ENCODE measurements around the gene SUPT3H. TPM values are rescaled to one million over a fixed set of nuclear protein-coding genes. Genes with fewer than 3 reads are reported as not detected.

Gene SUPT3H
- total and polyA plus RNA-seq, 7 donors = 1.7 to 4.3 (median 2.8) TPM

DNA sequence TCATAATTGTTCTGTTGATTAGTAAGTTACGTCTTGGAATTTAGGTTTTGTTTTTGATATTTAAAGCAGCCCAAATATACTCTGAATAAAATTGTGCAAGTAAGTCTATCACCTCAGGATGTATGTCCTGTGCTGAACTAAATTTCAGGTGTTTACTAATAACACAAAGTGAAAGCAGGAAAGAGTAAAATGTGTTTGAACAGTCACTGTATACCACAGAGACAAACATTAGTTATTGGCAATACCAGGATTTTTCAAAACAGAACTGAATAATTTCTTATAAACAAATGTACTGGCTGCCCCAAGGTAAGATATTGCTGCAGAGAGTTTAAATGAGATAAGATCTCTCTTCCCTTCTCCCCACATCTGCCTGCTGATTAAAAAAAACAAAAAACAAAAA lies 454.3 kb downstream of the SUPT3H start:
- Histone ChIP-seq H3K9me3 (no peaks in the 10 kb centered on the region), H3K27ac (no peak overlapping the region), H3K36me3 (ENCODE audit: insufficient read depth in 1 of 2, low read depth in 1 of 2) (no peaks in the 10 kb centered on the region), H3K4me3 (no peak overlapping the region), H3K27me3 (ENCODE audit: insufficient read depth in 3 of 3, low read length in 2 of 3) (no peaks in the 10 kb centered on the region), H3K4me1 (no peaks in the 10 kb centered on the region)
- DNase-seq (no peak), ATAC-seq (no peak)
- intact Hi-C loops (cut with DNase I) = no loop called here
- 90 to 97% (median 93%) methylated on average over 1 of the region's 1 CpG for WGBS, 3 donors
- TF ChIP-seq, protein P1, sequence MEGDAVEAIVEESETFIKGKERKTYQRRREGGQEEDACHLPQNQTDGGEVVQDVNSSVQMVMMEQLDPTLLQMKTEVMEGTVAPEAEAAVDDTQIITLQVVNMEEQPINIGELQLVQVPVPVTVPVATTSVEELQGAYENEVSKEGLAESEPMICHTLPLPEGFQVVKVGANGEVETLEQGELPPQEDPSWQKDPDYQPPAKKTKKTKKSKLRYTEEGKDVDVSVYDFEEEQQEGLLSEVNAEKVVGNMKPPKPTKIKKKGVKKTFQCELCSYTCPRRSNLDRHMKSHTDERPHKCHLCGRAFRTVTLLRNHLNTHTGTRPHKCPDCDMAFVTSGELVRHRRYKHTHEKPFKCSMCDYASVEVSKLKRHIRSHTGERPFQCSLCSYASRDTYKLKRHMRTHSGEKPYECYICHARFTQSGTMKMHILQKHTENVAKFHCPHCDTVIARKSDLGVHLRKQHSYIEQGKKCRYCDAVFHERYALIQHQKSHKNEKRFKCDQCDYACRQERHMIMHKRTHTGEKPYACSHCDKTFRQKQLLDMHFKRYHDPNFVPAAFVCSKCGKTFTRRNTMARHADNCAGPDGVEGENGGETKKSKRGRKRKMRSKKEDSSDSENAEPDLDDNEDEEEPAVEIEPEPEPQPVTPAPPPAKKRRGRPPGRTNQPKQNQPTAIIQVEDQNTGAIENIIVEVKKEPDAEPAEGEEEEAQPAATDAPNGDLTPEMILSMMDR (IDR thresholded peaks at IDR 0.05) = no peak

GRCh38 chr6:44921798-44922197 lies 455.9 kb downstream of the SUPT3H start:
- no peaks in the 10 kb centered on the region for H3K9me3 ChIP-seq
- no peak overlapping the region for H3K27ac ChIP-seq
- H3K27me3 ChIP-seq (ENCODE audit: insufficient read depth in 3 of 3, low read length in 2 of 3) = no peaks in the 10 kb centered on the region
- no peaks in the 10 kb centered on the region for H3K36me3 ChIP-seq (ENCODE audit: insufficient read depth in 1 of 2, low read depth in 1 of 2)
- 72 to 84% (median 81%) methylated on average over 3 of the region's 3 CpGs for WGBS, 3 donors
- DNase-seq (no peak), ATAC-seq (no peak)
- no peak overlapping the region for H3K4me3 ChIP-seq
- intact Hi-C loops (cut with DNase I) = no loop called here
- no peaks in the 10 kb centered on the region for H3K4me1 ChIP-seq
- TF ChIP-seq, protein P1 (IDR thresholded peaks at IDR 0.05) = no peak

GRCh38 chr6:44920952-44921491 lies 456.7 kb downstream of the SUPT3H start:
- WGBS, 3 donors = 73 to 88% (median 80%) methylated on average over 5 of the region's 5 CpGs
- no peaks in the 10 kb centered on the region for H3K27me3 ChIP-seq (ENCODE audit: insufficient read depth in 3 of 3, low read length in 2 of 3)
- H3K4me3 ChIP-seq = no peak overlapping the region
- intact Hi-C loops (cut with DNase I) = no loop called here
- H3K9me3 ChIP-seq = no peaks in the 10 kb centered on the region
- no peak for DNase-seq
- ATAC-seq = no peak
- no peaks in the 10 kb centered on the region for H3K4me1 ChIP-seq
- TF ChIP-seq, protein P1 (IDR thresholded peaks at IDR 0.05) = no peak
- H3K27ac ChIP-seq = no peak overlapping the region
- H3K36me3 ChIP-seq (ENCODE audit: insufficient read depth in 1 of 2, low read depth in 1 of 2) = no peaks in the 10 kb centered on the region

DNA sequence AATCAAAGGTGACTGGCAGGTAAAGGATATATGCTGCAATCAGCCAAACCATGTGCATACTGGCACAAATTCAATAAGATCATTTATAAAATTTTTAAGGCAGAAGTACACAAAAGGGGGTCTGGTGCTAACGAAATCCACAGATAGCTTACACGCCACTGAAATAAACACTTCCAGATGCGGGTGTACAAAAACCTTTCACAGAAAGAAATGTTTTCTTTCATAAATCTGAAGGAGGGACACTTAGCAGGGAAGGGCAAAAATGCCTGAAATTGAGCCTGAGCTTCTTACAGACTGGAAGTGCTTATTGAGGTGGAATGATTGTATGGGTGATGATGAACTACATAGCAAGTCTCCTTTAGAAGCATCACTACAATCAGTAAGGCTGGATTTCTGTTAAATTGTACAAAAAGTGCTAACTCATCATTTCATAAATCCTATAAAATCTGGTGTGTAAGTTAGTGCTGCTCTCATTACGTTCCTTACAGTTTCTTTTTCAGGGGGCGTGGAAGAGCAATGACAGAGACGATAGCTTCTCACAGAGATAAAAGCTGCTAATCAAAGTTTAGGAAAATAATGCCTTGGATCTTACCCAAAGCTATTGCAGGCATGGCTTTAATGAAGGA lies 458.9 kb downstream of the SUPT3H start:
- Histone ChIP-seq H3K4me3 (no peak overlapping the region), H3K27ac (no peak overlapping the region), H3K27me3 (ENCODE audit: insufficient read depth in 3 of 3, low read length in 2 of 3) (no peaks in the 10 kb centered on the region), H3K36me3 (ENCODE audit: insufficient read depth in 1 of 2, low read depth in 1 of 2) (no peaks in the 10 kb centered on the region), H3K9me3 (no peaks in the 10 kb centered on the region), H3K4me1 (no peaks in the 10 kb centered on the region)
- intact Hi-C loops (cut with DNase I) = no loop called here
- ATAC-seq (no peak), DNase-seq (no peak)
- TF ChIP-seq, protein P1 (IDR thresholded peaks at IDR 0.05) = no peak
- 80 to 87% (median 83%) methylated on average over 6 of the region's 6 CpGs for WGBS, 3 donors

GRCh38 chr6:44917430-44917829 lies 460.3 kb downstream of the SUPT3H start:
- Histone ChIP-seq H3K9me3 (no peaks in the 10 kb centered on the region), H3K36me3 (ENCODE audit: insufficient read depth in 1 of 2, low read depth in 1 of 2) (no peaks in the 10 kb centered on the region), H3K4me3 (no peak overlapping the region), H3K27me3 (ENCODE audit: insufficient read depth in 3 of 3, low read length in 2 of 3) (no peaks in the 10 kb centered on the region), H3K27ac (no peak overlapping the region), H3K4me1 (no peaks in the 10 kb centered on the region)
- 88 to 95% (median 91%) methylated on average over 2 of the region's 2 CpGs for WGBS, 3 donors
- ATAC-seq (no peak), DNase-seq (no peak)
- TF ChIP-seq, protein P1 (IDR thresholded peaks at IDR 0.05) = no peak
- intact Hi-C loops (cut with DNase I) = no loop called here

Measured in psoas muscle (tissue), 8 donors.